Measurements from ENCODE around the gene BCL7C. TPM values are rescaled to one million over a fixed set of nuclear protein-coding genes. Genes with fewer than 3 reads are reported as not detected.

The BCL7C gene
- total and polyA plus RNA-seq, 2 of the 13 experiments (the other 11 are each of a cell fraction or from before 2014, with no cell fraction given) = 17.7 to 33.8 TPM

GRCh38 chr16:30922960-30923535, 29.2 kb upstream of the BCL7C start (continued):
- TF ChIP-seq ZNF484 (CRISPR knock-in tag; IDR thresholded peaks at IDR 0.05; ENCODE audit: borderline replicate concordance, low read depth) = no peak
- no peak for TF ChIP-seq ZBTB7B (CRISPR knock-in tag; IDR thresholded peaks at IDR 0.05)
- TF ChIP-seq NFATC3 (CRISPR knock-in tag; IDR thresholded peaks at IDR 0.05) = no peak
- no peak for TF ChIP-seq ZNF513 (CRISPR knock-in tag; conservative IDR thresholded peaks at IDR 0.05)
- TF ChIP-seq ZSCAN12 (CRISPR knock-in tag; IDR thresholded peaks at IDR 0.05) = no peak
- TF ChIP-seq ISL2 (CRISPR knock-in tag; IDR thresholded peaks at IDR 0.05) = no peak
- TF ChIP-seq ZNF598 (CRISPR knock-in tag; IDR thresholded peaks at IDR 0.05; ENCODE audit: borderline replicate concordance) = no peak
- TF ChIP-seq PRDM4 (CRISPR knock-in tag; IDR thresholded peaks at IDR 0.05; ENCODE audit: borderline replicate concordance) = no peak
- no peak for TF ChIP-seq ETS1 (CRISPR knock-in tag; IDR thresholded peaks at IDR 0.05)
- no peak; the same call in 1 of the 2 replicates for TF ChIP-seq ZNF713 (CRISPR knock-in tag; IDR thresholded peaks at IDR 0.05)
- TF ChIP-seq TBL1XR1 (IDR thresholded peaks at IDR 0.05; ENCODE audit: borderline replicate concordance, low read length, partially characterized antibody) = peak; percentile 22
- TF ChIP-seq ZNF788 (CRISPR knock-in tag; IDR thresholded peaks at IDR 0.05; ENCODE audit: borderline replicate concordance) = no peak
- TF ChIP-seq DZIP1 (CRISPR knock-in tag; IDR thresholded peaks at IDR 0.05) = no peak
- no peak for TF ChIP-seq PBX2 (CRISPR knock-in tag; IDR thresholded peaks at IDR 0.05)
- no peak for TF ChIP-seq KMT2B (CRISPR knock-in tag; IDR thresholded peaks at IDR 0.05)
- no peak for TF ChIP-seq ZNF691 (CRISPR knock-in tag; IDR thresholded peaks at IDR 0.05; ENCODE audit: borderline replicate concordance, low read depth)
- TF ChIP-seq ZBTB8A (CRISPR knock-in tag; IDR thresholded peaks at IDR 0.05; ENCODE audit: borderline replicate concordance, low read depth) = no peak
- no peak for TF ChIP-seq IRF1 (CRISPR knock-in tag; IDR thresholded peaks at IDR 0.05; ENCODE audit: low read depth)

Data from HepG2 (cell line).